NT2/D1 (cell line): Measurements from ENCODE around the gene COPB1.

Source experiments
- DNase-seq: peaks from one replicate; pipeline ENCODE4 v3.0.0-alpha.2; 2011; ENCODE audit warnings: low read depth, low spot score
- H3K27me3 ChIP-seq: 2 replicates; pipeline ENCODE4 v1.6.0; 2011; ENCODE audit warnings: mild to moderate bottlenecking; ENCODE audit not compliant: insufficient read length, insufficient read depth
- H3K36me3 ChIP-seq: 2 replicates; pipeline ENCODE4 v1.6.1; 2011; ENCODE audit warnings: mild to moderate bottlenecking, low read length, mixed read lengths; ENCODE audit not compliant: insufficient read depth, insufficient read length
- H3K4me1 ChIP-seq: 2 replicates; pipeline ENCODE4 v1.5.1; 2011; ENCODE audit not compliant: insufficient read depth, insufficient read length
- H3K4me3 ChIP-seq: 2 replicates; pipeline ENCODE4 v1.5.1; 2011; ENCODE audit warnings: low read depth; ENCODE audit not compliant: insufficient read length
- H3K9ac ChIP-seq: 2 replicates; pipeline ENCODE4 v1.6.0; 2011; ENCODE audit warnings: low read depth; ENCODE audit not compliant: insufficient read length
- H3K9me3 ChIP-seq: 2 replicates; pipeline ENCODE4 v1.5.1; 2011; ENCODE audit warnings: mild to moderate bottlenecking, low read length; ENCODE audit not compliant: insufficient read depth
- SUZ12 ChIP-seq: IDR thresholded peaks from 2 replicates; pipeline ENCODE4 v1.6.1; 2011; ENCODE audit not compliant: insufficient read length, insufficient read depth; ENCODE audit errors: extremely low read depth
- YY1 ChIP-seq: IDR thresholded peaks from 2 replicates; pipeline ENCODE4 v1.6.1; 2011; ENCODE audit not compliant: insufficient read length, insufficient read depth
- ZNF274 ChIP-seq: IDR thresholded peaks from 2 replicates; pipeline ENCODE4 v1.6.1; 2011; ENCODE audit warnings: mild to moderate bottlenecking, low read depth, low read length

Gene COPB1

DNA sequence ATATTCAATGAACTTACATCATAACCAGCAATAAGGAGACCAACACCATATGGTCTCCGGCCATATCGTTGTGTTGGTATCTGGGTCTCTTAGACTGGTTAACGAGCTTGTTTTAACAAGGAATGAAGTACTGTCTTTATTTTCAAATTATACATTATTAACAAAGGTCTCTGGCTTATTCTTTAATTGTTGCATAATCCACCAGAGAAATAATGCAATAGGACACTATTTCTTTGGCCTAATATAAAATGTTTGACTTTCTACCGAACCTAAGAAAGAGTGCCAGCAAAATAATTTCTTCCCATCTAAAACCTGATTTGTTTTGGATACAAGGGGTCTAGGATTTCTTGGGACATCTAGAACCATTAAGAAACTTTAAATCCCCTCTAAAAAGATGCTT lies 14.2 kb upstream of the COPB1 start:
- H3K27me3 ChIP-seq: no peaks in the 10 kb centered on the region
- TF ChIP-seq SUZ12: no peak
- TF ChIP-seq ZNF274: no peak
- no peak for TF ChIP-seq YY1
- no peak overlapping the region for H3K9ac ChIP-seq
- no peak overlapping the region for H3K4me3 ChIP-seq
- H3K9me3 ChIP-seq: no peaks in the 10 kb centered on the region
- H3K4me1 ChIP-seq: no peaks in the 10 kb centered on the region
- DNase-seq: no peak
- H3K36me3 ChIP-seq: peaks cover 86% of the 10 kb centered on the region

DNA sequence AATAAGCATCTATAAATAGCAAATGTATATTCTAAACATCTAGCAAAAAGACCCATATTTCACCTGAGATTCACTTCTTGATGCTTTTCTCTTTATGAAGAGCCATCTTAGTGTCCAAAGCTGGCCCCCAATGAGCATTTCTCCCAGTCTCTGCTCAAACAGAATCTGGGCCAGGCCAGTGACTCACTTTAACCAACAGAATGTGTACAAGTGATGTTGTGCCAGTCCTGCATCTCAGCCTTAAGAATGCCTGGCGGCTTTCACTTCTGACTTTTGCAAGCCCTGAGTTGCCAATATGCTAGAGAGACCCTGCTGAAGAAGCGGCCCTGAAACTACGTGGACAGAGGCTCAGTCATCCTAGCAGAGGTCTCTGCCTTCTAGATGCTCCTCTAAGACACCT lies 6.9 kb upstream of the COPB1 start:
- no peaks in the 10 kb centered on the region for H3K27me3 ChIP-seq
- TF ChIP-seq SUZ12: no peak
- no peak for TF ChIP-seq ZNF274
- no peak for TF ChIP-seq YY1
- no peaks in the 10 kb centered on the region for H3K9me3 ChIP-seq
- no peak overlapping the region for H3K4me3 ChIP-seq
- no peak overlapping the region for H3K9ac ChIP-seq
- no peak for DNase-seq
- peaks cover 76% of the 10 kb centered on the region for H3K36me3 ChIP-seq
- H3K4me1 ChIP-seq: no peaks in the 10 kb centered on the region

DNA sequence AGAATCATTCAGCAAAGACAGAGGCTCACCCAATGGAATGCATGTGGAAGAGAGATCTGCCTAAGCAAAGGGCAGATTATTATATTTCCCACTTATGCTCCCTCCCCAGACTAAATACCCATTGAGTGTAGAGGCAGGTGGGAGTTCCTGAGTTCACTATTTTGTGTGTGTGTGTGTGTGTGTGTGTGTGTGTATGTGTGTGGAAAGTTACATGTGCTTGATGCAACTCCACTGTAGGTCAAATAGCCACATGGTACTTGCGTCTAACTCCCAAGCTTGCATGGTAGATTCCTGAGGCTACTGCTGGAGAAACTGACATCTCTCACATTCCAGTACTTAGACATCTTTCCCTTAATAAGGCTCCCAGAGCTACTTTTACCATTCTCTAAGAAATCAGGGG lies 3.4 kb upstream of the COPB1 start:
- H3K9ac ChIP-seq: no peak overlapping the region
- no peaks in the 10 kb centered on the region for H3K27me3 ChIP-seq
- H3K36me3 ChIP-seq: peaks cover 51% of the 10 kb centered on the region
- H3K4me3 ChIP-seq: no peak overlapping the region
- no peaks in the 10 kb centered on the region for H3K4me1 ChIP-seq
- H3K9me3 ChIP-seq: no peaks in the 10 kb centered on the region
- TF ChIP-seq SUZ12: no peak
- TF ChIP-seq YY1: no peak
- no peak for TF ChIP-seq ZNF274
- no peak for DNase-seq

DNA sequence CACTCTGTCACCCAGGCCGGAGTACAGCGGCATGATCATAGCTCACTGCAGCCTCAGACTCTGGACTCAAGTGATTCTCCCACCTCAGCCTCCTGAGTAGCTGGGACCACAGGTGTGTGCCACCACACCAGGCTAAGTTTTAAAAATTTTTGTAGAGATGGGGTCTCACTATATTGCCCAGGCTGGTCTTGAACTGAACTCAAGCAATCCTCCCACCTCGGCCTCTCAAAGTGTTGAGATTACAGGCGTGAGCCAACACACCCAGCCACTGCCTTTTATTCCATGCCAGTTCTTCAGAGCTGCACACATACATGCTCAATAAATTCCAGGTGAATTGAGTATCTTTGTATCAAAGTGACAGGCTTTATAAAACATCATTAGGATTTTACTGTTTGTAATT lies 2.4 kb upstream of the COPB1 start:
- H3K4me1 ChIP-seq: no peaks in the 10 kb centered on the region
- TF ChIP-seq SUZ12 (no peak), YY1 (no peak), ZNF274 (no peak)
- peaks cover 50% of the 10 kb centered on the region for H3K36me3 ChIP-seq
- H3K27me3 ChIP-seq: no peaks in the 10 kb centered on the region
- no peaks in the 10 kb centered on the region for H3K9me3 ChIP-seq
- H3K9ac ChIP-seq: no peak overlapping the region
- no peak overlapping the region for H3K4me3 ChIP-seq
- no peak for DNase-seq

DNA sequence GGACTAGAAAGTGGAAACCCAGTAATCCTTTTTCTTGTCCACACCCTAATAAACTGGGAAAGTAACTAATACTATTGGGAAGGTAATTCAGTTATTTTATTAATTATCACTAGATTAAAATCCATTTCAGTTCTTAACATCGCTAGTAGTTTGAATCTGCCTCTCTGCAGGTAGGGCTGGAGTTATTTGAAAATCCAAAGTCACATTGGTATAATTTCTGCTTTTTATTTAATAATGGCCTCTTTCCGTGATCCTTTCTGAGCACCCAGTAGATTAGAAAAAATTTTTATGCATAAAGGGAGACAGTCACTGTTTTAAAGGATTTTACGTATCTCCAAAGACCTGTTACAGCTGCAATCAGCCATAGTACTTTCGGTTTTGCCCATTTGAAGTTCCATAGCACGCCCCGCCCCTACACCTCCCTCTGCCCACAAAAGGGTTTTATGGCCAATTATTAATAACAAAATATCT lies 605 bp upstream of the COPB1 start:
- Histone ChIP-seq H3K9ac (peak overlapping the region; percentile 77), H3K4me1 (no peaks in the 10 kb centered on the region), H3K36me3 (peaks cover 49% of the 10 kb centered on the region), H3K9me3 (no peaks in the 10 kb centered on the region), H3K27me3 (no peaks in the 10 kb centered on the region), H3K4me3 (peak overlapping the region; percentile 78)
- DNase-seq: no peak
- TF ChIP-seq SUZ12 (no peak), YY1 (no peak), ZNF274 (no peak)

DNA sequence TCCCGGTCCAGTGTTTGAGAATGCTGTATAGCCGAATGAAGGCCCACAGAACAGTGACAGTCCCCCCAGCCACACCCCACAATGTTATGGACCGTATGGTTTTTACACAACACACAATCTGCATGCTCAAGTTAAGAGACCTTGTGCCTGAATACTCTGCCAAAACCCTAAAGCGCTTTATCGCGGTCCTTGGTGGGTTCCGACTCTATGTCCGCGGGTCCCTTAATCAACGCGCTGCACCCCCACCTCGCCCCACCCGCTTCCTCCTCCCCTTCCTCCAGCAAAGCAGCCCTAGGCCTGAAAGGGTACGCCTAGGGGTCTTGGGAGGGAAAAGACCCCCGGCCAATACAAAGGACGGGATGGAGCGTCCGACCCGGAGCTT lies 442 bp downstream of the COPB1 start:
- no peaks in the 10 kb centered on the region for H3K27me3 ChIP-seq
- H3K9ac ChIP-seq: peak overlapping the region; percentile 94
- H3K4me3 ChIP-seq: peak overlapping the region; percentile 78
- no peak for DNase-seq
- no peaks in the 10 kb centered on the region for H3K4me1 ChIP-seq
- TF ChIP-seq YY1 (no peak), SUZ12 (no peak), ZNF274 (no peak)
- H3K9me3 ChIP-seq: no peaks in the 10 kb centered on the region
- peaks cover 48% of the 10 kb centered on the region for H3K36me3 ChIP-seq

DNA sequence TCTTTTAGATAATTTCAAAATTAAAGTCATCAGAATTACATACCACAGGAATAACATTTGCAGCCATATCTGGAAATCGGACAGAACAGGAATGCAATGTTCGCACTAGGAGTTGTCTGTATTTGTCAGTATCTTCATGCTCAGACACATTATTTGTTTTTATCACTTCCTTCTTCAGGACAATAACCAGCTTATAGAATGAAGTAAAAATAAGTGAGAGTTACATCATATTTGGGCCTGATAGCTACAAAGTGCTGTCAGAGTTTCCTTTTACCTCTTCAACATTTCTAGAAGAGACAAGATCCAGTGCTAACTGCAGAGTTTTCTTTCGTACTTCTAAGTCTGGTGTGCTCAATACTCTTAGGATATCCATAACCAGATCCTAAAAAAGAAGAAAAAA lies 18.9 kb downstream of the COPB1 start:
- Histone ChIP-seq H3K9ac (no peak overlapping the region), H3K4me3 (no peak overlapping the region), H3K36me3 (peaks cover 84% of the 10 kb centered on the region), H3K4me1 (no peaks in the 10 kb centered on the region), H3K9me3 (no peaks in the 10 kb centered on the region), H3K27me3 (no peaks in the 10 kb centered on the region)
- TF ChIP-seq SUZ12 (no peak), YY1 (no peak), ZNF274 (no peak)
- DNase-seq: no peak
